Mucosa of rectum (tissue), 2 donors: ENCODE results near the gene PLEK.
"Not testable (repeated sequence)": the region's sequence is repeated elsewhere in the genome, so short reads cannot be mapped to it uniquely, and the experiment has no call there.

Experiments
- H3K27ac ChIP-seq, 2 donors: one replicate each; pipeline ENCODE4 v1.7.0; 2013; ENCODE audit warnings: inconsistent platforms in 2 of 2, low read depth in 2 of 2, low read length in 2 of 2
- H3K27me3 ChIP-seq, 2 donors: one replicate each; pipeline ENCODE4 v1.7.0; 2013; ENCODE audit warnings: low read length in 2 of 2; ENCODE audit not compliant: control insufficient read depth in 2 of 2, insufficient read depth in 2 of 2
- H3K36me3 ChIP-seq, 2 donors: one replicate each; pipeline ENCODE4 v1.7.0; 2013; ENCODE audit warnings: low read length in 2 of 2; ENCODE audit not compliant: control insufficient read depth in 2 of 2, insufficient read depth in 2 of 2
- H3K4me1 ChIP-seq, 2 donors: one replicate each; pipeline ENCODE4 v1.7.0; 2013; ENCODE audit warnings: low read length in 2 of 2, mild to moderate bottlenecking in 1 of 2; ENCODE audit not compliant: control insufficient read depth in 2 of 2, insufficient read depth in 2 of 2
- H3K4me3 ChIP-seq, 2 donors: one replicate each; pipeline ENCODE4 v1.7.0; 2013; ENCODE audit warnings: low read length in 2 of 2
- H3K9ac ChIP-seq, 2 donors: one replicate each; pipeline ENCODE4 v1.7.0; 2013; ENCODE audit warnings: low read length in 2 of 2, low read depth in 1 of 2, mild to moderate bottlenecking in 1 of 2
- H3K9me3 ChIP-seq, 2 donors: one replicate each; pipeline ENCODE4 v1.7.0; 2013; ENCODE audit warnings: low read length in 2 of 2; ENCODE audit not compliant: control insufficient read depth in 2 of 2
- donor health status: healthy.
- donor health status: Normal muscosa, but diverticular disease.

PLEK gene

DNA sequence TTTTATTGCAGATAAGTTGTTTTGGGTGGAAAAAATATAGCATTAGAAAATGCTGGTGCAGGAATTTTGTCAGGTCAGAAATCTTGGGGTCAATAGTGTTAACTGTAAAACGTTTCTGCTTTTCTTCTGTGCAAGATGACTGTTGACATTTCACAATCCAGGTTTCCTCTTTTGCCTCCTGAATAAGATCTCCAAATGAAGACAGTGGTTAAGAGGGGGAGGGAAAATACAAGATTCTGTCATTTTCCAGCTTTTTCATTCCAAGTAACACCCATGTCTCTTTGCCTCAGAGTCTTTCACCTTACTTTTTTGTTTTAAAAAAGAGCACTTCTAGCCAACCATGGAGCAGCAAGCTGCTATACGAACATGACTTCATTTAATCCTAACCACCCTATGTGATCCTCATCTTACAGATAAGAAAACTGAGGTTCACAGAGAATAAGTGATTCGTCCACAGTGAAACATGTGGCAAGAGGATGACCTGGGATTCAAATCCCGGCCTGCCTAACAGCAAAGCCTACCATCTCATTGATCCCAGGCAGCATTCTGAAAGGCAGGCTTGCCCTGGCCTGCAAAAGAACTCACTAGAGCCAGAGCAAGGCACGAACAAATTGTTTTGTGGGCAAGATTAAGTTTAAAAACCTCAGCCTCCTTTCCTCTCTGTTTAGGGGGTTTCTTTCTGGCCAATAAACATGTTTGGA lies 3.0 kb downstream of the PLEK start:
- Histone ChIP-seq H3K27me3 (no peaks in the 10 kb centered on the region), H3K36me3 (no peaks in the 10 kb centered on the region), H3K9me3 (no peaks in the 10 kb centered on the region), H3K4me1 (peaks cover 0 to 3% of the 10 kb centered on the region in 2 donors), H3K27ac (peak overlapping the region; percentile 4 to 35), H3K4me3 (no peak overlapping the region), H3K9ac (no peak overlapping the region)

DNA sequence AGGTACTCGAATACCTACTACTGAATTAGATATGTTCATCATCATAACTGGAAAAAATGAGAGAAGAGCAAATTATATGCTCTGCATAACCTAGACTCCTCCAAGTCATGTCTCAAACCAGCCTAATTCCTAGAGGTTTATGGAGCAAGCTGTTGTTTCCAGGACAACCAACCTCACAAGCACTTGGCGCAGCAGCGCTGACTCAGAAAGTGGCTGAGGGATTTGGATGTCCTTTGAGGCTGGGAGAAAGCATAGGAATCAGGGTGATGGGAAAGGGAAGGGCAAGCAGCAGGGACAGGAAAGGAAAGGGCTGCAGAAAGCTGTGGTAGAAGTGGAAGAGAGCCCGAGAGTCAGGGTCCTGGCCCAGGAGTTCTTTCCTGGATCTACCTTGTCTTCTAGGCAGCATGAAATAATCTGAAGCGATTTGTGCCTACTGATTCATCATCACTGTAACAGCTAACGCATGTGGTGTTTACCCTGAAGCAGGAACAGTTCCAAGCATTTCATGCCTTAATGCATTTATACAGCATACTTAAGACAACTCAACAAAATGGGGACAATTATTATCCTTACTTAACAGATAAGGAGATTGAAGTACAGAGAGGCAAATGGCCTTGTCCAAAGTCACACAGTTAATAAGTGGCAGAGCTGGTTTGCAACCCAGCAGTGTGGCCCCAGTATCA lies 3.7 kb downstream of the PLEK start:
- no peaks in the 10 kb centered on the region for H3K36me3 ChIP-seq
- peaks cover 0 to under 1% of the 10 kb centered on the region in 2 donors for H3K4me1 ChIP-seq
- no peaks in the 10 kb centered on the region for H3K9me3 ChIP-seq
- no peak overlapping the region for H3K9ac ChIP-seq
- H3K27ac ChIP-seq: peak overlapping the region in 1 of 2 donors; percentile 4
- no peaks in the 10 kb centered on the region for H3K27me3 ChIP-seq
- H3K4me3 ChIP-seq: no peak overlapping the region

DNA sequence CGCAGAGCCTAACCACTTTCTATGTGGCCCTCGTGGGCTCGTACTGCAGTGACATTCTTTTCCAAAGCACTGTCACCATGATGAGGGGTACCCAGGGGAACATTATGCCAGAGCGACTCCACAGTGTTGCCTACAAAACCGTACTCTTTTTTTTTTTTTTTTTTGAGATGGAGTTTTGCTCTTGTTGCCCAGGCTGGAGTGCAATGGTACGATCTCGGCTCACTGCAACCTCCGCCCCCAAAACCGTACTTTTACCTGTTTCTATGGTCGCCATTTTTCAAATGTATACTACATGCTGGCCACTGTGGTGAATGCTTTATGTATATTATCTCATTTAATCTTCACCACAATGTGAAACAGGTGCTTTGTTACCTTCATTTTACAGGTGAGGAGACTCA lies 4.3 kb downstream of the PLEK start:
- Histone ChIP-seq H3K27me3 (no peaks in the 10 kb centered on the region), H3K9me3 (no peaks in the 10 kb centered on the region), H3K36me3 (no peaks in the 10 kb centered on the region), H3K9ac (no peak overlapping the region), H3K4me1 (no peaks in the 10 kb centered on the region), H3K4me3 (no peak overlapping the region), H3K27ac (no peak overlapping the region)

DNA sequence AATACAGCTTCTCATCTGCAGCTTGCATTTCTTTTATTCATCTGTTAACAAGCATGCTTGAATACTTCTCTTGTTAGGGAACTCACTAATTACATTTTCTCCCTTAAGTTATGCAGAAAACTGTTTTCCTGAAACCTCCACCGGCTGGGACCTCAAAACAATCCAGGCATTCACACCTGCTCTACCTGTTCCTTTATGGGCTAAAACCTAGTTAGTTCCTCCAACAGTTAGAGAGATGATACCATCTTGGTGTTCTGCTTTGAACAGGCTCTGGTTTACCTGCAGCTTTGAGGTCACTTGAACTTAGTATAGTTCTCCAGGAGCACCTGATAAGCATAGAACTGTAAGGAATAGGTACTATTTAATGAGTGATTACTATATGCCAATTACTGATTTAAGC lies 6.1 kb downstream of the PLEK start:
- peak overlapping the region in 1 of 2 donors; percentile 5 for H3K4me3 ChIP-seq
- H3K36me3 ChIP-seq: no peaks in the 10 kb centered on the region
- H3K4me1 ChIP-seq: no peaks in the 10 kb centered on the region
- no peaks in the 10 kb centered on the region for H3K9me3 ChIP-seq
- no peak overlapping the region for H3K9ac ChIP-seq
- H3K27ac ChIP-seq: no peak overlapping the region
- H3K27me3 ChIP-seq: no peaks in the 10 kb centered on the region

DNA sequence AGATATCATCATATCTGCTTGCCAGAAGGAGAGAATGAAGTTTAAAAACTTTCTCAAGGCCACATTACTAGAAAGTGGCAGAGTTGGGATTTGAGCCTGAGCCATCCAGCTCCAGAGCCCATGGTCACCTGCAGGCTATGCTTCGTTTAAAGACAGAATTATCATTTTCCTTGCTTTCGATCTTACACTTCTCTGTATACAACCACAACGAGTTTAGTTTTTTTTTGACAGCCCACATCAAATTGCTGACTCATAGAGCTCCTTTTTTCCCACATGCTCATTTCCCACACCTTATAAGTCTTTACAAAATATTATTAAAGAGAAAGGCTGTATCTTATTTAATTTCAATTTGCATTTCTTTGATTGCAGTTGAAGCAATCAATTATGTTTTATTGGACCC lies 6.5 kb downstream of the PLEK start:
- Histone ChIP-seq H3K9ac (no peak overlapping the region), H3K9me3 (no peaks in the 10 kb centered on the region), H3K4me1 (no peaks in the 10 kb centered on the region), H3K36me3 (no peaks in the 10 kb centered on the region), H3K27ac (no peak overlapping the region), H3K27me3 (no peaks in the 10 kb centered on the region), H3K4me3 (peak overlapping the region in 1 of 2 donors; percentile 5)

DNA sequence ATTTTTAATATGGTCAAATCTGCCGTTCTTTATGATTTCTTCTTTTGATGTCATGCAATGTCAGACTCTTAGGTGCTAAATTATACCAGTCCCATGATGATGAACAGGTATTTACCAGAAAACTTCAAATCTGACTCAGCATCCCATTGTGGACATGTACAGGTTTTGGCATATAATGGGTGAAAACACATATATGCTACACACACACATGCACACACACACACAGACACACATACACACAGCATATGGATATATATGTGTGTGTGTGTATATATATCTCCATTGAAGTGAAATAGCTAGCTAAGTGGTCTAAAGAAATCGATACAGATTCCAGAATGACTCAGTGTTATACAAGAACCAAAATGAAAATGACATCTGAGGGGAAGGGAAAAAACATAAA lies 7.4 kb downstream of the PLEK start:
- H3K9ac ChIP-seq: no peak overlapping the region
- no peak overlapping the region for H3K4me3 ChIP-seq

DNA sequence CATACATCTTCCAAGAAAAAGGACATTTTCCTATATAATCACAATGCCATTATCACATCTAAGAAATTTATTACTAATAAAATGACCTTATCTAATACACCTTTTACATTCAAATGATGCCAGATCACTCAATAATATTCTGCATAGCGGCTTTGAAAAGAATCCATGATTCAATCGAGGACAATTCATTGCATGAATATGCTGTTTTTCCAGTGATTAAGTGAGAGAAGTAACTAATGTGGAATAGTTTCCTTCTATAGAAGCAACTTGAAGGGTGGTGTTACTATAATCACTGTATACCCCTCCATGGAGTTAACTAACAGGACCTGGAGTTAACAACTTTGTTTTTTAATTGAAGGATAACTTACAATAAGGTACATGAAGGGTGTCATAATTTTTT lies 9.1 kb downstream of the PLEK start:
- H3K4me1 ChIP-seq: no peaks in the 10 kb centered on the region

More for the DNA sequence above, 7.4 kb downstream of the PLEK start:
- H3K27ac ChIP-seq: no peak overlapping the region
- no peaks in the 10 kb centered on the region for H3K36me3 ChIP-seq
- no peaks in the 10 kb centered on the region for H3K9me3 ChIP-seq
- H3K27me3 ChIP-seq: no peaks in the 10 kb centered on the region
- H3K4me1 ChIP-seq: no peaks in the 10 kb centered on the region

DNA sequence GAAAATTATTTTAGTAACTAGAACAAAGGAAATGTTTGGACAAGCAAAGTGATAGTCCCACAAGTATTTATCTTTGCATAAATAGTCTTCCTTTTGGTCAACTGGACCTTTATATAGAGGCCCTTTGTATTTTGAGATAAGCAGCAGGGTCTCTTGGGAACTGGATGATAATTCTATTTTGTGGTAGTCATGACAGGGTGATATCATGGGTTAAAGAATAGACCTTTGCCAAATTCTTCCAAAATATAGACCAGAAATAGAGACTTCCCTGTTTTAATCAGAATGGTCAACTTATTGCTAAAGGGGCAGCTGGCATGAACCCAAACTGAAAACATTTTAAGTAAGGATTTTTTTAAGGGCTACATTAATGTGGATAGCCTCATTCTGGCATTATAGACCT lies 10.5 kb downstream of the PLEK start:
- Histone ChIP-seq H3K4me1 (no peaks in the 10 kb centered on the region), H3K27me3 (no peaks in the 10 kb centered on the region), H3K27ac (no peak overlapping the region), H3K9me3 (no peaks in the 10 kb centered on the region), H3K4me3 (no peak overlapping the region), H3K36me3 (no peaks in the 10 kb centered on the region), H3K9ac (no peak overlapping the region)

More for the DNA sequence above, 9.1 kb downstream of the PLEK start:
- no peaks in the 10 kb centered on the region for H3K9me3 ChIP-seq
- H3K27ac ChIP-seq: no peak overlapping the region
- no peak overlapping the region for H3K4me3 ChIP-seq
- H3K9ac ChIP-seq: no peak overlapping the region
- no peaks in the 10 kb centered on the region for H3K36me3 ChIP-seq
- no peaks in the 10 kb centered on the region for H3K27me3 ChIP-seq

DNA sequence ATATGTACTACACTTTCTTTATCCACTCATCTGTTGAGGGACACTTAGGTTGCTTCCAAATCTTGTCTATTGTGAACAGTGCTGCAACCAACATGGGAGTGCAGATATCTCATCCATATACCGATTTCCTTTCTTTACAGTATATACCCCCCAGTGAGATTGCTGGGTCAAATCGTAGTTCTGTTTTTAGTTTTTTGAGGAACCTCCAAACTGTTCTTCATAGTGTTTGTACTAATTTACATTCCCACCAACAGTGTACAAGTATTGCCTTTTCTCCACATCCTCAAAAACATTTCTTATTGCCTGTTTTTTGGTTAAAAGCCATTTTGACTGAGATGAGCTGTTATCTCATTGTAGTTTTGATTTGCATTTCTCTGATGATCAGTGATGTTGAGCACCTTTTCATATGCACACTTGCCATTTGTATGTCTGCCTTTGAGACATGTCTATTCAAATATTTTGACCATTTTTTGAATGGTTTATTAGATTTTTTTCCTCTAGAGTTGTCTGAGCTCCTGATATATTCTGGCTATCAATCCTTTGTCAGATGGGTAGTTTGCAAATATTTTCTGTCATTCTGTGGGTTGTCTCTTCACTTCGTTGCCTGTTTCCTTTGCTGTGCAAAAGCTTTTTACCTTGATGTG lies 12.2 kb downstream of the PLEK start:
- no peaks in the 10 kb centered on the region for H3K9me3 ChIP-seq
- H3K4me1 ChIP-seq: no peaks in the 10 kb centered on the region
- no peak overlapping the region for H3K27ac ChIP-seq
- H3K27me3 ChIP-seq: no peaks in the 10 kb centered on the region
- no peaks in the 10 kb centered on the region for H3K36me3 ChIP-seq
- no peak overlapping the region for H3K9ac ChIP-seq
- no peak overlapping the region for H3K4me3 ChIP-seq

DNA sequence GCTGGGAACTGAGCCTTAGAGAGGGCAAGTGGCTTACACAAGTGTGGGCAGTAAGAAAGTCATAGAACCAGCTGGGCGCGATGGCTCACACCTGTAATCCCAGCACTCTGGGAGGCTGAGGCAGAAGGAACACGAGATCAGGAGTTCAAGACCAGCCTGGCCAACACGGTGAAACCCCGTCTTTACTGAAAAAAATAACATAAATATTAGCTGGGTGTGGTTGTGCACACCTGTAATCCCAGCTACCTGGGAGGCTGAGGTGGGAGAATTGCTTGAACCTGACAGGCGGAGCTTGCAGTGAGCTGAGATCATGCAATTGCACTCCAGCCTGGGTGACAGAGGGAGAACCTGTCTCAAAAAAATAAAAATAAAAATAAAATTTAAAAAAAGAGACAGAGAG lies 13.7 kb downstream of the PLEK start:
- not testable (repeated sequence) for H3K36me3 ChIP-seq, H3K4me3 ChIP-seq, H3K27ac ChIP-seq, H3K4me1 ChIP-seq, H3K9me3 ChIP-seq, H3K9ac ChIP-seq, H3K27me3 ChIP-seq
